HFFc6 (cell line): ENCODE data around the gene NCOA3. TPM values are rescaled to one million over a fixed set of nuclear protein-coding genes. Genes with fewer than 3 reads are reported as not detected.
"Not testable (repeated sequence)": the region's sequence is repeated elsewhere in the genome, so short reads cannot be mapped to it uniquely, and the experiment has no call there.

Experiments
- DNase-seq: peaks from one replicate; pipeline ENCODE4 v3.0.0-alpha.2; 2018
- H3K27ac Mint-ChIP-seq: 2 replicates; pipeline ENCODE4 v1.8.0; 2020; ENCODE audit warnings: mild to moderate bottlenecking, mixed read lengths
- H3K27me3 Mint-ChIP-seq: 2 replicates; pipeline ENCODE4 v1.8.0; 2021; ENCODE audit warnings: mild to moderate bottlenecking, moderate library complexity, mixed read lengths; ENCODE audit not compliant: insufficient read depth
- H3K36me3 Mint-ChIP-seq: 2 replicates; pipeline ENCODE4 v1.8.0; 2021; ENCODE audit warnings: low read depth, mixed read lengths
- H3K4me1 Mint-ChIP-seq: 2 replicates; pipeline ENCODE4 v1.8.0; 2020; ENCODE audit warnings: low read depth, mixed read lengths
- H3K4me3 Mint-ChIP-seq: 2 replicates; pipeline ENCODE4 v1.8.0; 2020; ENCODE audit warnings: mild to moderate bottlenecking, moderate library complexity, mixed read lengths
- H3K9me3 Mint-ChIP-seq: 2 replicates; pipeline ENCODE4 v1.8.0; 2020; ENCODE audit warnings: mild to moderate bottlenecking, mixed read lengths
- CTCF ChIP-seq: fragments of 200-600 bp; sonication (generic); IDR thresholded peaks from 2 replicates; pipeline ENCODE4 v1.5.0; 2021; ENCODE audit warnings: antibody characterized with exemption, mild to moderate bottlenecking
- total RNA-seq, 6 experiments: library from RNA; stranded (reverse); fragmentation: NEBNext Ultra II Directional; extraction: Animal tissue kit (Norgen Biotek cat#: 25700); gene quantifications; 2 replicates in 1 of 6; 3 replicates in 5 of 6; pipeline ENCODE4 v1.2.3, GENCODE V29; 2021

NCOA3 gene
- total RNA-seq, 6 experiments from 2014 or later = 28.6 to 40.9 (median 32.7) TPM

GRCh38 chr20:47506850-47507249, 5.2 kb downstream of the NCOA3 start:
- H3K27ac Mint-ChIP-seq = no peak overlapping the region
- no peak for DNase-seq
- no peak overlapping the region for H3K4me3 Mint-ChIP-seq
- H3K27me3 Mint-ChIP-seq = no peaks in the 10 kb centered on the region; the same call in 1 of the 2 replicates
- no peak for TF ChIP-seq CTCF
- H3K9me3 Mint-ChIP-seq = no peaks in the 10 kb centered on the region
- H3K36me3 Mint-ChIP-seq = peaks cover 12% of the 10 kb centered on the region
- H3K4me1 Mint-ChIP-seq = peaks cover 49% of the 10 kb centered on the region

GRCh38 chr20:47507275-47507981, 5.7 kb downstream of the NCOA3 start:
- H3K36me3 Mint-ChIP-seq = peaks cover 11% of the 10 kb centered on the region
- H3K4me3 Mint-ChIP-seq, DNase-seq, H3K27me3 Mint-ChIP-seq, H3K9me3 Mint-ChIP-seq, H3K27ac Mint-ChIP-seq: not testable (repeated sequence)
- peaks cover 50% of the 10 kb centered on the region for H3K4me1 Mint-ChIP-seq

- H3K27ac Mint-ChIP-seq = no peak overlapping the region
- no peak for TF ChIP-seq CTCF
- H3K9me3 Mint-ChIP-seq = no peaks in the 10 kb centered on the region
- no peak overlapping the region for H3K4me3 Mint-ChIP-seq
- peaks cover 55% of the 10 kb centered on the region for H3K4me1 Mint-ChIP-seq
- no peak for DNase-seq
- H3K27me3 Mint-ChIP-seq = no peaks in the 10 kb centered on the region
- peaks cover 6% of the 10 kb centered on the region; the same call in 1 of the 2 replicates for H3K36me3 Mint-ChIP-seq
Observed at GRCh38 chr20:47508278-47508677, 6.6 kb downstream of the NCOA3 start.

GRCh38 chr20:47509104-47509661, 7.5 kb downstream of the NCOA3 start:
- Mint-ChIP-seq H3K4me1 (peaks cover 46% of the 10 kb centered on the region), H3K27ac (no peak overlapping the region), H3K36me3 (peaks cover 6% of the 10 kb centered on the region; the same call in 1 of the 2 replicates), H3K4me3 (no peak overlapping the region), H3K27me3 (no peaks in the 10 kb centered on the region), H3K9me3 (no peaks in the 10 kb centered on the region)
- TF ChIP-seq CTCF = no peak
- DNase-seq = no peak

- Mint-ChIP-seq H3K36me3 (peaks cover 6% of the 10 kb centered on the region; the same call in 1 of the 2 replicates), H3K4me3 (no peak overlapping the region), H3K4me1 (peaks cover 44% of the 10 kb centered on the region), H3K9me3 (no peaks in the 10 kb centered on the region), H3K27ac (no peak overlapping the region), H3K27me3 (no peaks in the 10 kb centered on the region)
- TF ChIP-seq CTCF = no peak
- DNase-seq = no peak
Observed at GRCh38 chr20:47509685-47510084, 8.0 kb downstream of the NCOA3 start.

GRCh38 chr20:47515843-47516242, 14.2 kb downstream of the NCOA3 start:
- Mint-ChIP-seq H3K36me3 (peaks cover 9% of the 10 kb centered on the region), H3K27ac (peak overlapping the region; percentile 61), H3K27me3 (peaks cover under 1% of the 10 kb centered on the region; the same call in 1 of the 2 replicates)

More at GRCh38 chr20:47515843-47516242, 14.2 kb downstream of the NCOA3 start:
- H3K9me3 Mint-ChIP-seq = peaks cover 7% of the 10 kb centered on the region
- H3K4me3 Mint-ChIP-seq = no peak overlapping the region; the same call in 1 of the 2 replicates
- peaks cover 25% of the 10 kb centered on the region for H3K4me1 Mint-ChIP-seq
- no peak for DNase-seq
- TF ChIP-seq CTCF = no peak
